Activated CD8-positive, alpha-beta T cell treated with anti-CD3 and anti-CD28 coated beads for 36 hours (primary cell): ENCODE measurements around the gene MCF2L. TPM values are rescaled to one million over a fixed set of nuclear protein-coding genes. Genes with fewer than 3 reads are reported as not detected.

Source experiments
- ATAC-seq: fragments of 200-7000 bp; cut with Tn5 transposase; one replicate; pipeline ENCODE4 v1.10.0; 2021; ENCODE audit warnings: mild to moderate bottlenecking, moderate library complexity
- CTCF ChIA-PET: fragments of 350-600 bp; sonication (Branson Sonifier 250); formaldehyde crosslinking; loops from one replicate; lab custom pipeline; 2021; ENCODE audit warnings: antibody characterized with exemption; lab: Charles Lee
- POLR2A ChIA-PET: fragments of 350-600 bp; sonication (Branson Sonifier 250); formaldehyde crosslinking; loops from one replicate; lab custom pipeline; 2021; ENCODE audit warnings: antibody characterized with exemption; lab: Charles Lee
- DNase-seq: peaks from one replicate; pipeline ENCODE4 v3.0.0-alpha.2; 2020
- H3K27ac Mint-ChIP-seq: one replicate; pipeline ENCODE4 v1.8.0; 2021; ENCODE audit warnings: mild to moderate bottlenecking, mixed read lengths
- H3K27me3 Mint-ChIP-seq: one replicate; pipeline ENCODE4 v1.8.0; 2021; ENCODE audit warnings: mixed read lengths
- H3K36me3 Mint-ChIP-seq: one replicate; pipeline ENCODE4 v1.8.0; 2021; ENCODE audit warnings: low read depth, mixed read lengths
- H3K4me1 Mint-ChIP-seq: one replicate; pipeline ENCODE4 v1.8.0; 2021; ENCODE audit warnings: low read depth, mixed read lengths
- H3K4me3 Mint-ChIP-seq: one replicate; pipeline ENCODE4 v1.8.0; 2021; ENCODE audit warnings: mild to moderate bottlenecking, moderate library complexity, mixed read lengths
- H3K9me3 Mint-ChIP-seq: one replicate; pipeline ENCODE4 v1.8.0; 2021; ENCODE audit warnings: mixed read lengths
- intact Hi-C: fragments of 100-400 bp; cut with micrococcal nuclease; formaldehyde crosslinking; loops from one replicate; pipeline ENCODE4 v1.10.0; 2022
- total RNA-seq, 2 experiments: library from RNA; stranded (reverse); gene quantifications; one replicate each; pipeline ENCODE4 v1.2.3, GENCODE V29; 2021
- TF ChIP-seq, protein P1 (sequence below): fragments of 200-600 bp; IDR thresholded peaks from one replicate; pipeline ENCODE4 v1.8.0; 2022; ENCODE audit warnings: antibody characterized with exemption, mild to moderate bottlenecking

MCF2L gene
- total RNA-seq, 2 experiments from 2014 or later: 7.6 to 8.9 TPM

DNA sequence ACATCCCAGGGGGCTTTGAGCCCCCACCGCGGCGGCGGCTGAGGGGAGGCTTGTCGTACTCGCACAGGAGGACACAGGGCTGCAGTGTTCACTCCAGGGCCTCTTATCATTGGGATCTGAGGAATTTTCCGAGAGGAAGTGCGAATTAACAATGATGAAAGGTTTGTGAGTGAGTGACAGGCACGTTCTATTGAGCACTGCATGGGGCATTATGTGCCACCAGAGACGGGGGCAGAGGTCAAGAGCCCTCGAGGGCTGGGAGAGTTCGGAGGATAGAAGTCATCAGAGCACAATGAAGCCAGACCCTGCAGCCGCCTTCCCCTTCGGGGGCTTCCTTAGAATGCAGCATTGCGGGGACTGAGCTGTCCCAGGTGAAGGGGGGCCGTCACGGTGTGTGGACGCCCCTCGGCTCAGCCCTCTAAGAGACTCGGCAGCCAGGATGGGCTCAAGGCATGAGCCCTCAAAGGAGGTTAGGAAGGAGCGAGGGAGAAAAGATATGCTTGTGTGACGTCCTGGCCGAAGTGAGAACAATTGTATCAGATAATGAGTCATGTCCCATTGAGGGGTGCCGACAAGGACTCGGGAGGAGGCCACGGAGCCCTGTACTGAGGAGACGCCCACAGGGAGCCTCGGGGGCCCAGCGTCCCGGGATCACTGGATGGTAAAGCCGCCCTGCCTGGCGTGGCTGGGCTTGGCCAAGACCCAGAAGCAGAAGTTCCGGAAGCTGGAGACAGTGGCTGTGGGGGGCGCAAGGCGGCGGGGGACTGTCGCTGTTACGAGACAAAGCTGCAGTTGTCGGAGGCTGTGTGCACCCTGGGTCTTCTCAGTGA lies 53.9 kb downstream of the MCF2L start:
- CTCF ChIA-PET: no interaction called here
- intact Hi-C loops: no loop called here
- H3K27ac Mint-ChIP-seq: no peak overlapping the region

GRCh38 chr13:113023694-113024430 lies 54.8 kb downstream of the MCF2L start:
- H3K9me3 Mint-ChIP-seq: no peaks in the 10 kb centered on the region
- intact Hi-C loops: no loop called here
- DNase-seq (no peak), ATAC-seq (no peak)
- ChIA-PET POLR2A (no interaction called here), CTCF (interaction anchor here (1.3 kb wide), 1 partner anchor 9 kb away, joined by 3 read pairs; no protein-coding TSS in a partner anchor)
- no peak overlapping the region for H3K27ac Mint-ChIP-seq
- H3K4me1 Mint-ChIP-seq: no peaks in the 10 kb centered on the region
- no peak overlapping the region for H3K4me3 Mint-ChIP-seq
- H3K27me3 Mint-ChIP-seq: no peaks in the 10 kb centered on the region
- H3K36me3 Mint-ChIP-seq: no peaks in the 10 kb centered on the region
- TF ChIP-seq, protein P1, sequence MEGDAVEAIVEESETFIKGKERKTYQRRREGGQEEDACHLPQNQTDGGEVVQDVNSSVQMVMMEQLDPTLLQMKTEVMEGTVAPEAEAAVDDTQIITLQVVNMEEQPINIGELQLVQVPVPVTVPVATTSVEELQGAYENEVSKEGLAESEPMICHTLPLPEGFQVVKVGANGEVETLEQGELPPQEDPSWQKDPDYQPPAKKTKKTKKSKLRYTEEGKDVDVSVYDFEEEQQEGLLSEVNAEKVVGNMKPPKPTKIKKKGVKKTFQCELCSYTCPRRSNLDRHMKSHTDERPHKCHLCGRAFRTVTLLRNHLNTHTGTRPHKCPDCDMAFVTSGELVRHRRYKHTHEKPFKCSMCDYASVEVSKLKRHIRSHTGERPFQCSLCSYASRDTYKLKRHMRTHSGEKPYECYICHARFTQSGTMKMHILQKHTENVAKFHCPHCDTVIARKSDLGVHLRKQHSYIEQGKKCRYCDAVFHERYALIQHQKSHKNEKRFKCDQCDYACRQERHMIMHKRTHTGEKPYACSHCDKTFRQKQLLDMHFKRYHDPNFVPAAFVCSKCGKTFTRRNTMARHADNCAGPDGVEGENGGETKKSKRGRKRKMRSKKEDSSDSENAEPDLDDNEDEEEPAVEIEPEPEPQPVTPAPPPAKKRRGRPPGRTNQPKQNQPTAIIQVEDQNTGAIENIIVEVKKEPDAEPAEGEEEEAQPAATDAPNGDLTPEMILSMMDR: no peak

More for the DNA sequence above, 53.9 kb downstream of the MCF2L start:
- no peak for DNase-seq
- no peaks in the 10 kb centered on the region for H3K27me3 Mint-ChIP-seq
- no peaks in the 10 kb centered on the region for H3K9me3 Mint-ChIP-seq
- H3K4me3 Mint-ChIP-seq: no peak overlapping the region
- ATAC-seq: no peak
- H3K36me3 Mint-ChIP-seq: peaks cover under 1% of the 10 kb centered on the region
- POLR2A ChIA-PET: no interaction called here
- H3K4me1 Mint-ChIP-seq: no peaks in the 10 kb centered on the region
- TF ChIP-seq, protein P1: no peak

DNA sequence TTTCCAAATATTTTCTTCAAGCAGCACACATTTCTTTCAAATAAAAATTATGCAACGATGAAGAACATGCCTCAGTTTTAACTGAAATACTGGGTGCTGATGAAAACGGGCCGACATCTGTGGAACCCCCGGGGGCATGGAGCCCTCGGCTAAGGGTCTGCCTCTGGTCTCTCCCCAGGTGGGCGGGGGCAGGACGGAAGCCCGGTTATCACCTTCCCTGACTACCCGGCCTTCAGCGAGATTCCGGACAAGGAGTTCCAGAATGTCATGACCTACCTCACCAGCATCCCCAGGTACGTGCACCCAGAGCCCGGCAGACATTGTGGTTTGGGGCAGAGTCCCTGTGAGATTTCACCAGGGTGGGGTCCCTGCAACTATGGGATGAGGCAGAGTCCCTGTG lies 55.5 kb downstream of the MCF2L start:
- ChIA-PET POLR2A (no interaction called here), CTCF (interaction anchor here (1.3 kb wide), 1 partner anchor 8 kb away, joined by 3 read pairs; no protein-coding TSS in a partner anchor)
- Mint-ChIP-seq H3K27me3 (no peaks in the 10 kb centered on the region), H3K4me1 (no peaks in the 10 kb centered on the region), H3K9me3 (no peaks in the 10 kb centered on the region), H3K27ac (no peak overlapping the region), H3K36me3 (no peaks in the 10 kb centered on the region), H3K4me3 (no peak overlapping the region)
- TF ChIP-seq, protein P1: no peak
- intact Hi-C loops: no loop called here
- DNase-seq: no peak
- no peak for ATAC-seq

DNA sequence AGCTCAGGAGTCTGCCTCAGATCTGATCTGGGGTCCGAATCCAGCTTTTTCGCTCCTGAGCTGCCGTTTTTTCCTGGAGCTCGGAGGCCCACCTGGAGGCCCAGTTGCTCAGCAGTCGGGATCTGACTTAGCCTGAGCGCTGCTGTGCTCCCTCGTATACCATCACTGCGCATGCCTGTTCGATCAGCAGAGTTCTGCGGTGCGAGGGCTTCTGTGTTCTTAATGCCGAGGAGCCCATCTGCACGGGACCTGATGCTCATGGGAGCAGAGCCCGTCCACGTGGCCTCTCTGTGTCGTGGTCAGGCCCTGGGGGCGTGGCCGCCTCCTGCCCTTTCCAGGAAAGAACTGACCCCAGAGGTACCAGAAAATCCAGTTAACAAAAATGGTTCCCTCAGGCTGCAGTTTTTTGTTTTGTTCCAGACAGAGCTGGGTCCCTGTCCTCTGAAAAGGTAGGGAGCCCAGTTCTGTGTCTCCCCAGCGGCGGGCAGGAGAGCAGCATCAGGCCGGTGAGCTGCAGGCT lies 57.4 kb downstream of the MCF2L start:
- CTCF ChIA-PET: interaction anchor here (3.5 kb wide), 1 partner anchor 83 kb away, joined by 27 read pairs; no protein-coding TSS in a partner anchor
- H3K27ac Mint-ChIP-seq: no peak overlapping the region
- no peaks in the 10 kb centered on the region for H3K36me3 Mint-ChIP-seq
- H3K9me3 Mint-ChIP-seq: no peaks in the 10 kb centered on the region
- TF ChIP-seq, protein P1: no peak
- intact Hi-C loops: no loop called here
- DNase-seq: no peak
- no peak overlapping the region for H3K4me3 Mint-ChIP-seq
- no peaks in the 10 kb centered on the region for H3K27me3 Mint-ChIP-seq
- ATAC-seq: no peak
- no peaks in the 10 kb centered on the region for H3K4me1 Mint-ChIP-seq
- POLR2A ChIA-PET: no interaction called here
